ENCODE results near the gene OR51I1.
A peak's percentile ranks its signal among the peaks of the same experiment; 100 is the strongest.

OR51I1 gene, protein sequence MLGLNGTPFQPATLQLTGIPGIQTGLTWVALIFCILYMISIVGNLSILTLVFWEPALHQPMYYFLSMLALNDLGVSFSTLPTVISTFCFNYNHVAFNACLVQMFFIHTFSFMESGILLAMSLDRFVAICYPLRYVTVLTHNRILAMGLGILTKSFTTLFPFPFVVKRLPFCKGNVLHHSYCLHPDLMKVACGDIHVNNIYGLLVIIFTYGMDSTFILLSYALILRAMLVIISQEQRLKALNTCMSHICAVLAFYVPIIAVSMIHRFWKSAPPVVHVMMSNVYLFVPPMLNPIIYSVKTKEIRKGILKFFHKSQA

GRCh38 chr11:5441414-5441813 is at the start of gene OR51I1:
Gene OR51I1 (minus strand): TSS chr11:5441514. CDS start chr11:5441514, 0 bp downstream.
- DNase-seq = no peak

- no peak for DNase-seq
Observed at GRCh38 chr11:5489576-5490357, 48.5 kb upstream of the OR51I1 start.

- no peak for DNase-seq
Observed at GRCh38 chr11:5488798-5489399, 47.6 kb upstream of the OR51I1 start.

DNA sequence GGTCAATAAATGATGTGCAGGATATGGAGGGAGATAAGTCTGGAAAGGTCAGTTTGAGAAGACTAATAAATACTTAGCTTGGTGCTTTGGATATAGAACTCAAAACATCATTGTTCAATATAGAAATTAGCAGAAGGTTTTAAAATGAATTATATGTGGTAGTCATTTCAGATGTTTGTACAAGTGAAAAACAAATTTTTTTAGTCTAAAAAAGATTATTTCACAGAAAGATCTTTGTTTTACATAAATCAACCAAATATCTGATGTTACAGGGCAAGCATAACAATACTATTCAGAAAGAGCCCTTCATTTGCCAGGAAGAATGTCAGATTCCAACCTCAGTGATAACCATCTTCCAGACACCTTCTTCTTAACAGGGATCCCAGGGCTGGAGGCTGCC is 47.1 kb upstream of the OR51I1 start, which contains the start of gene OR52D1:
Gene OR52D1, plus strand, starts transcription at position 301 of the 400 bp plus-strand sequence. Its CDS starts 22 bp downstream, at position 323.
- DNase-seq = no peak

GRCh38 chr11:5486421-5486820 is 45.1 kb upstream of the OR51I1 start:
- no peak for DNase-seq

DNA sequence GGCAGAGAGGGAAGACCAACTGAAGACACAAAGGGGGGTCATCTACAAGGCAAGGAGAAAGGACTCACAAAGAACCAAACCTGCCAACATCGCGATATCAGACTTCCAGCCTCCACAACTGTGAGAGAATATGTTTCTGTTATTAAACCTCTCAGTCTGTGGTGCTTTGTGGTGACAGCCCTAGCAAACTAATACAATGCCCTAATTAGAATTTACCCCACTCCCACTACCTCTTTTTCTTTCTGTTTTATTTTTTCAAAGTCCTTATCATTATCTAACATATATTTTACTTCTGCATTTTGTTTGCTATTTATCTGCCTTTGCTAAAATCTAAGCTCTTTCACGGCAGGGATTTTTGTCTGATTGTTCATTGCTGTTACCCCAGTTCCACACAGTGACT is 44.7 kb upstream of the OR51I1 start:
- no peak for DNase-seq

DNA sequence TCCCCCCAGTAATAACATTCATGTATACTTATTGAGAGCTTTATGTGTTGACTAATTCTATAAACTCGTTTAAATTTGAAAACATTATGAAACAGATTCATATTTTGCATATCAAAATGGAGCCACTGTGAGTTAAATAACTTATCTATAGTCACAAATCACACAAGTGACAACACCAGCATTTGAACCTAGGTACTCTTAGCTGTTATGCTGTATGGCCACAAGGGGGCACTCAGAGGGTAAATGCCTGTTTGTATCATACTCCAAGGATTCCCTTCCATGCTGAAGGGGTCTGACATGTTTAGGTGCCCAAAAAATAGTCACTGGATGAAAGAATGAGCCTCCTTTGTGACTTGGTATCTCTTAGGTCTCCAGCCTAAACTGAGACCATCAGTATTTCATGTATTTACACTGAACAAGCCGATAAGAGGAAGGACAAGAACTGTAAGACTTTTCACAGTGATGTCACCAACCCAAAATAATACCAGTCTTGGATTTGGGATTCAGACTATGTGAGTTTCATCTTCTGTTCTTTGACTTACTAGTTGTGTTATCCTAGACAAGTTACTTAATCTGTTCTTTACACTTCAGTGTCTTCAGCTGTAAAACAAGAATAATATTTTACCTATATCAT is 35.0 kb upstream of the OR51I1 start:
- DNase-seq = peak; percentile 48

- DNase-seq = no peak
Observed at GRCh38 chr11:5473921-5474320, 32.6 kb upstream of the OR51I1 start.

- DNase-seq = no peak
Observed at GRCh38 chr11:5467527-5467926, 26.2 kb upstream of the OR51I1 start.

GRCh38 chr11:5460983-5461621 is 19.8 kb upstream of the OR51I1 start:
- no peak for DNase-seq

DNA sequence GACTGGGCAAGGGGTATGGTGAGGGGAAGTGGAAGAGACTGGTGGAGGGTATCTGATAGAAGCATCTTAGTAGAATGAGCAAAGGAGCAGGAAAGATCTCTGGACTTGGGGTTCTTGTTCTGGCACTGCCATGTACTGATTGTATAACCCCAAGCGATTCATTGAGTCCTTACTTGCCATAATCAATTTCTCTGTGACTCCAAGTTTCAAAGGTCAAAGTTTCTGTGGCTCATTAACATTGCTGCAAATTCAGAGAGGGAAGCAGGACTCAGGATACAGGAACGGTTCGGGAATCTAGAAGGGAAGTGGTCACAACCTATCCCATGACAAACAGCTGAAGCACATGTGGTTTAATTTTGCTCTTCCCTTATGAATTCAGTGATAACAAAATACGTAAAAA is 8.1 kb upstream of the OR51I1 start:
- DNase-seq = no peak

DNA sequence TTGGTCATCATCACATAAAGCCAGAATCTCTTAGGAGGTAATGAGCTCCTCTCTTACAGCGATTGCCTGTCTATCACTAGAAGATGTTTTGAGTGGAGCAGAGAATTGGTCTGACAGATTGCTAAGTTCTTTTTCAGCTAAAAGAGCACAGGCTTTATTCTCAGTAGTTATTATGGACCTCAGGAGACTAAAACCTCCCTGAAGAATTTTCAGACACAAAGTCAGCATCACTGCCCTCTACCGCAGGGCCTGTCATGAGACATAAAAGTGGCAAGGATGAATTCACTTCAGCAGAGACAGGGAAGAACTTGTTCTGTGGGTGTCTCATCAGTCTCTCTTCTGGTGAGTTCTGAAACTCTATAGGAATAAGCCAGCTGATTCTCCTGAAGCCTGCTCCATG is 7.7 kb upstream of the OR51I1 start, which contains the start of gene OR51I2:
Gene OR51I2, plus strand, starts transcription at position 301 of the 400 bp plus-strand sequence. CDS start 4,166 bp downstream, outside the sequence.
- no peak for DNase-seq

GRCh38 chr11:5443835-5444393 is 2.6 kb upstream of the OR51I1 start:
- no peak for DNase-seq

DNA sequence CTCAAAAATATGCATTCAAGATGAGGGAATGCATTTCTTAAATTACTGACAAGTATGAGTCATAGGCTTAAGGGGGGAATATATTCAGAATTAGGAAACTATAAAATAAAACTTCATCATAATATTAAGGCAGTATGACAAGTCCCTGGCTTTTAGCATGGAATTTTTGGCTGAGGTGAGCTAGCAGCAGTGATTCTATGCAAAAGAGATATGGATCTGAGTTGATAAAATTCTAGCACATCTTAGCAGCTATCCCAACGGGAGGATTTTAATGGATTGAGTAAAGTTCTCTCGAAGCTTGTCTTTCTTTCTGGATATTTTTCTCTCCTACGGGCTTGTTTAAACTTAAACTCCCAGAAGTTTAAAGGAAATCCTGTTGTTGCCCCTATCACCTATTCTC is 18.2 kb downstream of the OR51I1 start:
- no peak for DNase-seq

DNA sequence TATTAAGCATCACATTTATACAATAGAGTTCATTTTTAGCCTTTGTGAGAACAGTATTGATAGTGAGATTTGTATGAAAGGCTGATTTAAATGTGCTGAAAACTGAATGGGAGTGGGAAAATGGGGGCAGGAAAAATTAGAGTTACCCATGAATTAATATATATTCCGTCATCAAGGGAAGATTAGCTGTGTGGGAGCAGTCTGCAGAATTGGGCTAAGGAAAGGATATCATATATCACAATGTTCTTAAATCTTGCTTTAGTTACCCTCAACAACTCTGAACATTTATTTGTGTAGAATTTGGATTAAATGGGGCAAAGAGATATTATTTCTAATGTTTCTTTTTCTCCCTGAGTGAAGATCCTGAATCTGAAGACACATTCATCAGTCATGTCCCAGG is 19.5 kb downstream of the OR51I1 start, which contains the start of gene OR51Q1:
Gene OR51Q1, plus strand, starts transcription at position 301 of the 400 bp plus-strand sequence. Its CDS starts 90 bp downstream, at position 391.
- DNase-seq = no peak

GRCh38 chr11:5420993-5421392 is 20.3 kb downstream of the OR51I1 start:
- no peak for DNase-seq

GRCh38 chr11:5405173-5405572 is 36.1 kb downstream of the OR51I1 start:
- DNase-seq = no peak

DNA sequence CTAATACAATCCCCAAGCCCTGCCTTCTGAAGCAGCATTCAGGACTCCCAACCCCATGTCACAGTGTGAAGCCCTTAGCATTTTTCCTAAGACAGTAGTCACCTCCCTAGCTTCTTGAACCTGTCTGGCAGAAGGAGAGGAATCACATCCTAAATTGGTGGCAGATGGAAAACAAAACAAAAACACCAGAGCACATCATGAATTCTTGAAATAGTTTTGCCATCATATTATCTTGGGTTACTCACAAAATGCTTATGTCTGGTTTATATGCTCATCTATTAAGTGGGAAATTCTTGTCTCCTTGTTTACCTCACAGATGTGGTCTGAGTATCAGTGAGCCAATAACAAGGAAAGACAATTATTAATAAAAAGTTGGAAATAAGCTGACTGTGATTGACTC is 42.4 kb downstream of the OR51I1 start:
- DNase-seq = no peak

- no peak for DNase-seq
Observed at GRCh38 chr11:5394091-5394490, 47.2 kb downstream of the OR51I1 start.

Data from activated CD4-positive, alpha-beta T cell treated with anti-CD3 and anti-CD28 coated beads, Interleukin-10, Interleukin-2, amounts not matched to agents 100 ng/mL and 50 ng/mL, durations not matched to agents 16 hours and 8 hours (primary cell).